Activated CD8-positive, alpha-beta memory T cell treated with anti-CD3 and anti-CD28 coated beads, Interleukin-2, amount 50 U/mL, for 48 hours (primary cell): Measurements from ENCODE around the gene SYNPO2L.
"Not testable (repeated sequence)": the region's sequence is repeated elsewhere in the genome, so short reads cannot be mapped to it uniquely, and the experiment has no call there.

Experiments
- DNase-seq: peaks from one replicate; pipeline ENCODE4 v3.0.0-alpha.2; 2020

SYNPO2L gene, protein sequence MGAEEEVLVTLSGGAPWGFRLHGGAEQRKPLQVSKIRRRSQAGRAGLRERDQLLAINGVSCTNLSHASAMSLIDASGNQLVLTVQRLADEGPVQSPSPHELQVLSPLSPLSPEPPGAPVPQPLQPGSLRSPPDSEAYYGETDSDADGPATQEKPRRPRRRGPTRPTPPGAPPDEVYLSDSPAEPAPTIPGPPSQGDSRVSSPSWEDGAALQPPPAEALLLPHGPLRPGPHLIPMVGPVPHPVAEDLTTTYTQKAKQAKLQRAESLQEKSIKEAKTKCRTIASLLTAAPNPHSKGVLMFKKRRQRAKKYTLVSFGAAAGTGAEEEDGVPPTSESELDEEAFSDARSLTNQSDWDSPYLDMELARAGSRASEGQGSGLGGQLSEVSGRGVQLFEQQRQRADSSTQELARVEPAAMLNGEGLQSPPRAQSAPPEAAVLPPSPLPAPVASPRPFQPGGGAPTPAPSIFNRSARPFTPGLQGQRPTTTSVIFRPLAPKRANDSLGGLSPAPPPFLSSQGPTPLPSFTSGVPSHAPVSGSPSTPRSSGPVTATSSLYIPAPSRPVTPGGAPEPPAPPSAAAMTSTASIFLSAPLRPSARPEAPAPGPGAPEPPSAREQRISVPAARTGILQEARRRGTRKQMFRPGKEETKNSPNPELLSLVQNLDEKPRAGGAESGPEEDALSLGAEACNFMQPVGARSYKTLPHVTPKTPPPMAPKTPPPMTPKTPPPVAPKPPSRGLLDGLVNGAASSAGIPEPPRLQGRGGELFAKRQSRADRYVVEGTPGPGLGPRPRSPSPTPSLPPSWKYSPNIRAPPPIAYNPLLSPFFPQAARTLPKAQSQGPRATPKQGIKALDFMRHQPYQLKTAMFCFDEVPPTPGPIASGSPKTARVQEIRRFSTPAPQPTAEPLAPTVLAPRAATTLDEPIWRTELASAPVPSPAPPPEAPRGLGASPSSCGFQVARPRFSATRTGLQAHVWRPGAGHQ

DNA sequence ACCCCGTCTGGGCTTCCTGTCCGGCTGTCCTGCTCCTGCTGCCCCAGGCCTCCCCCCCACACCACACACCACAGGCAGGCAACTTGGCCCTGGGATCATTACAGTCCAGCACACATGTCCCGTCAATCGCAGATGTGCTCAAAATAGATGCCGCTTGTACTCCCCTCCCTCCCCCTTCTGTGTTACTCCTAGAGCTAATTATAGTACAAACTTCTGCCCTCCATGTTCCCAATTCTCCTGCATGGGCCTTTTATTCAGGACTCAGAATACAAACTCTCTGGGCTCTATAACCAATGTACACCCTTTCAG lies at the start of gene SYNPO2L:
TSS of gene SYNPO2L (minus strand) at position 40 of the 309 bp plus-strand sequence. CDS start 107 bp downstream, outside the sequence.
- no peak for DNase-seq

DNA sequence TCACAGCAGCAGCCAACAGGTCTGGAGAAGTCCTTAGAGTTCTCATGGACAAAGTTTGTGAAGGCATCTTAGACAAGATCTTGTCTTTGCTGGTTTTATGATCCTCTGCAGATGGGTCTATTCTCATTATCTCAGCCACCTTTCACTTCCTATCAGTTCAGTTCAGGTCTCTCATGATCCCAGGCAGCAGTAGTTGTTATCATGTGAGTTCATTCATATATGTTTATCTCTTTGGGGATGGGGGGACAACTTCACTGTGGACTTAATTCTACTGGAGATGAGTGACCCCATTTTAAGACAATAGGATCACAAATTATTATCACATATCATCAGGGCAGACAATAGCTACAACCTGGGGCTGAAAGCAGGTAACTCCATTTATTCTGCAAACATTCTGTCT lies 48.1 kb upstream of the SYNPO2L start:
- not testable (repeated sequence) for DNase-seq

DNA sequence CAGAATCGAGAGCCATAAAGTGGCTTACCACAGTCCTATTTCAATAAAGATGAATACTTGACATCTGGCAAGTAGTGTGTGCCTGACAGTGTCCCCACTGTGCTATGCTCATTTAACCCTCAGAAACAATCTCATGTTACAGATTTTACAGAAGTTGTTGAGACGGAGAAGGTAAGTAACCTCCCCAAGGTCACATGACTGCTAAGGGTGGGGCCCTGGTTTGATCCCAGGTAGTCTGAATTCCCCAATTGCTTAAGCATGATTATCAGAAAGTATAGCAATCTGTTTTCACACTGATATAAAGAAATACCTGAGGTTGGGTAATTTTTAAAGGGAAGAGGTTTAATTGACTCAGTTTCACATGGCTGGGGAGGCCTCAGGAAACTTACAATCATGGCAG lies 43.0 kb upstream of the SYNPO2L start:
- not testable (repeated sequence) for DNase-seq

- DNase-seq = not testable (repeated sequence)
These were observed 41.9 kb upstream of the SYNPO2L start, which contains the start of gene AGAP5 for GRCh38 chr10:73697675-73698159. Gene AGAP5 (minus strand): TSS chr10:73698109. CDS start chr10:73697755, 354 bp downstream.

DNA sequence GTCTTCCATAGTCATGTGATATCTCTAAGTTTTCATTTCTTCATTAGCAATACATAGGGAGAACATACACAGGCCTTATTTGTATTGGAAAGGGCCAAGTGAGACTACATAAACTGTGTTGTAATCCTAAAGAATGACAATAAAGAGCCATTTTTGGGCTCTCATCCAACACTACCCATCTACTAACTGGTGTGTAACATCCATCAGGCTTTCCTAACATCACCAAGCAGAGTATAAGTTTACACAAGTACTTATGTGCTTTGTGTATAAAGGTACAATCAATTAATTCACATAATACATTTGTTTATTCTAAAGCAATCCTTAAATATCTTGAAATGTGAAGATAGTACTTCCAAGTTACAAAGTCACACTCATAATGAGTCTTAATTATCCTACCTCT lies 39.5 kb upstream of the SYNPO2L start:
- DNase-seq = not testable (repeated sequence)

- not testable (repeated sequence) for DNase-seq
These were observed 34.9 kb upstream of the SYNPO2L start for GRCh38 chr10:73690755-73691154.

DNA sequence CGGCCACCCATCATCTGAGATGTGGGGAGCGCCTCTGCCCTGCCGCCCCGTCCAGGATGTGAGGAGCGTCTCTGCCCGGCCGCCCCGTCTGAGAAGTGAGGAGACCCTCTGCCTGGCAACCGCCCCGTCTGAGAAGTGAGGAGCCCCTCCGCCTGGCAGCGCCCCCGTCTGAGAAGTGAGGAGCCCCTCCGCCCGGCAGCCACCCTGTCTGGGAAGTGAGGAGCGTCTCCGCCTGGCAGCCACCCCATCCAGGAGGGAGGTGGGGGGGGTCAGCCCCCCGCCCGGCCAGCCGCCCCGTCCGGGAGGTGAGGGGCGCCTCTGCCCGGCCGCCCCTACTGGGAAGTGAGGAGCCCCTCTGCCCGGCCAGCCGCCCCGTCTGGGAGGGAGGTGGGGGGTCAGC lies 33.8 kb upstream of the SYNPO2L start:
- not testable (repeated sequence) for DNase-seq

DNA sequence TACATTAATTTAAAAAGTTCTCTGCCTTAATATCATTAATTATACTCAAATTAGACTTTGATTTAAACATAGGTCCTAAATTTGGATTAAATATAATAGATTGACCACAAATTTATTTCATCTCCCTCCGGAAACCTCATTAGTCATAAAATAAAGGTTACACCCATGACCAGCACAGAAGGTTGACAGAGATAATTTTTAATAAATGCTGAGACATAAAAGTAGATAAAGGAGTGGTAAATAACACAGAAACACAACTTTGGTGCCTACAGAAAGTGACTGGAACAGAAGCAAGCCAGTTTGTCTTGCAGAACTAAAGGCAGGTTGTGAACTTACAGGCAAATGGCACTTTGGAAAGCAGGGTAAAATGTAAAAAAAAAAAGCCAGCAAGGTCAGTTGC lies 31.8 kb upstream of the SYNPO2L start:
- not testable (repeated sequence) for DNase-seq

DNA sequence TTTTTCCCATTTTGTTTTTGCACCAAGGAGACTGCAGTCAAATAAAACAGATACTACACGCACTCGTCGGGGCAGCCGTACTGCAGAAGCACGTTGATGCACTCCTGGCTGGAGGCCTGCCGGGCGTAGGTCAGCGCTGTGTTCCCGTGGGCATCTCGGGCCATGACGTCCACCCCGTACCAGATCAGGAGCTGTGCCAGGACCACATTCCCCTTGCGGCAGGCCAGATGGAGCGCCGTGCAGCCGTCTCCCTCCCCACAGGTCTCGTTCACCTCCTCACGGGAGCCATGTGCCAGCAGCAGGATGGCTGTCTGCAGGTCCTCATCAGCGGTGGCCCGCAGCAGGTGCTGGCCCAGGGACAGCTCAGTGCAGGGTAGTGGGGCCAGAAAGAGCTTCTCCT lies 18.7 kb upstream of the SYNPO2L start:
- not testable (repeated sequence) for DNase-seq

GRCh38 chr10:73668378-73668777 lies 12.5 kb upstream of the SYNPO2L start:
- DNase-seq = not testable (repeated sequence)

GRCh38 chr10:73666153-73666809 lies 10.5 kb upstream of the SYNPO2L start:
- not testable (repeated sequence) for DNase-seq

DNA sequence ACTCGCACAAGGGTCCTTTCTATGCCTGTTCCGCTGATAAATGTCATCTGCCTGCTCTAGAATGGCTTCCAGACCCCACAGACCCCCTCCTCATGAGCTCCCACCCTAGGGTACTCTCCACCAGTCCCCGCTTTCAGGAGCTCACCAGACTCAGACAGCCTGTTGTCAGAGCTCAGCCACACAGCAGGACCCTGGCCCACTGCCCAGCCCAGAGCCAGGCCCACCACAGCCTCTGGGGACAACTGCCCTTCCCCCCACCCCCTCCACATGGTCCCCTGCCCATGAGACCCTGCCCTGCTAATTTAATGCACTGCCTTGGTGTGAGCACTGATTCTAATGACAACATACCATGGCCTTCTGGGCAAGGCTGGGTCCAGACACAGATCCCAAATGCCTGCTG lies 9.8 kb upstream of the SYNPO2L start:
- DNase-seq = not testable (repeated sequence)

GRCh38 chr10:73664156-73665040 lies 8.6 kb upstream of the SYNPO2L start:
- not testable (repeated sequence) for DNase-seq

DNA sequence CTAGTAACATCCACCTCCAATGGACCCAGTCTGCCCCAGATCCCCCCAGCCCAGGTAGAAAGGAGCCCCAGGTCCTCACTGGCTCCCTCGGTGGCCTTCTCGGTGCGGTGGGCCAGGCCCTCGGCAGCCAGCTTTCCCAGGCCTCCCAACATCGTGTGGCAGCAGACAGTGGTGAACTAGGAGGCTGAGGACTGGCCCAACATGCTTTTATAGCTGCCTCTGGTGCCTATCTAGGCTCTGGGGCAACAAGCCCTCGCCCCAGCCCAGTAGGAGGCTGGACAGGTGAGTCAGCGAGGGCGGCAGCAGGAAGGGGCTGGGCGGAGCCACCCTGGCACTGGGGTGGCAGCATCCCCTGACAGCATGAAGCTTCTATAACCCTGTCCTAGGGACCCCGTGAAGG lies 7.8 kb upstream of the SYNPO2L start:
- not testable (repeated sequence) for DNase-seq

DNA sequence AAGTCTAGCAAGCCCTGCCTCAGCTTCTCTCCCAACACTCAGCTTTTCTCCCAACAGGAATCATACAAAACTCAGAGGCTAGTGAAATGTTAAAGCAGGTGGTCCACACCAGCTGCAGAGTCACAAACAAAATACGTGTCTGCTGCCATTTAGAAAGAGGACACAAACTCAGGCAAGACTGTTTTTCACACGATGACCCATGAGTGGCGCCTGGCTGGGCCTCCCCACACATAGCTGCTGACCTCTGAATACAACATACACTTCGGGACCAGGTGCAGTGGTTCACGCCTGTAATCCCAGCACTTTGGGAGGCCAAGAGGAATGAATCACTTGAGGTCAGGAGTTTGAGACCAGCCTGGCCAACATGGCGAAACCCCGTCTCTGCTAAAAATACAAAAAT lies 6.9 kb upstream of the SYNPO2L start:
- not testable (repeated sequence) for DNase-seq

DNA sequence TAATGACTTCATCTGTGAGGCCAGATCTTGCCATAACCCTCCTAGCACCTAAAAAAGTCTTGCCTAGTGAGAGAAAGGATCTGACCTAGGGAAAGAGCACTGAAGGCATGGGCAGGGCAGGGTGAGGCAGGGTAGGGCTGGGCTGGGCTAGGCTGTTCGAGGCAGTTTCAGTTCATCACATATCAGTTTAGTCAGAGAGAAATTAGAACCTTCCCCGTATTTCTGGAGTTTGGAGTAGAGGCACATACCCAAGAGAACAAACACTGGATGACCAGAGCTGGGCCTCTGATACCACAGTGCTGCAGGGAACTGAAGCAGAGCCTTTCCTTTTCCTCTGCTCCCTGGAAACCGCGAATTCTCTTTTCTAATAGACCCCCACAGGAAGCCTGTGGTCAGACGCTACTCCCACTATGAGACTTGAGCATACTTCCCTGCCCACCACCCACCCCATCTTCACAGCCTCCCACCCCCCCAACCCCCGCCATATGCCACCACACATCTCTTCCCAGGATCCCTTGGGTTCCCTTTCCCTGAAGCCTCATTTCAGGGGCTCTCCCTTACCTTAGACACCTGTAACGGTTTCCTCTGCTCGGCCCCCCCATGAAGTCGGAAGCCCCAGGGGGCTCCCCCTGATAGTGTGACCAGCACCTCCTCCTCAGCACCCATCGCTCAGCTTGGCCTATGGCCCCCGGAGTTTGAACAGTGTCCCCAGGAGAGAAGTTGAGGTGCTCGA lies 406 bp downstream of the SYNPO2L start:
- no peak for DNase-seq

DNA sequence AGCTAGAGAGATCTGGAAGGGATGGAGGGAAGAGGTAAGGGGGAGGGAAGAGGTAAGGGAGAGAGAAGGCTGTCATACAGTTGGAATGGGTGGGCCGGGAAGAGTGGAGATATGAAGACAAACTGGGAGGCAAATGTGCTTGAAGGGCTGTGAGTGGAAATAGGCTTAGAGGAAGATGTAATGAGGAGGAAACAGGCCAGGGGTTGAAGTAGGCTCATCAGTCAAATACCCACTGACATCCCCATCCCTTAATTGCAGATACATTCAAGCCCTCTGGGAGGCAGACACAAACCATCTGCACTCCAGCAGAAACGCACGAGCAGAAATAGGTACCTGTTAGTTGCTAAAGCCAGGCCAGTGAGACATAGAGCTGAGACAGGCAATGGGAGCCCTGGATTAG lies 2.1 kb downstream of the SYNPO2L start:
- DNase-seq = no peak

- DNase-seq = no peak
These were observed 2.6 kb downstream of the SYNPO2L start for GRCh38 chr10:73653195-73653594.

- DNase-seq = no peak
These were observed 5.1 kb downstream of the SYNPO2L start for GRCh38 chr10:73650537-73651331.

DNA sequence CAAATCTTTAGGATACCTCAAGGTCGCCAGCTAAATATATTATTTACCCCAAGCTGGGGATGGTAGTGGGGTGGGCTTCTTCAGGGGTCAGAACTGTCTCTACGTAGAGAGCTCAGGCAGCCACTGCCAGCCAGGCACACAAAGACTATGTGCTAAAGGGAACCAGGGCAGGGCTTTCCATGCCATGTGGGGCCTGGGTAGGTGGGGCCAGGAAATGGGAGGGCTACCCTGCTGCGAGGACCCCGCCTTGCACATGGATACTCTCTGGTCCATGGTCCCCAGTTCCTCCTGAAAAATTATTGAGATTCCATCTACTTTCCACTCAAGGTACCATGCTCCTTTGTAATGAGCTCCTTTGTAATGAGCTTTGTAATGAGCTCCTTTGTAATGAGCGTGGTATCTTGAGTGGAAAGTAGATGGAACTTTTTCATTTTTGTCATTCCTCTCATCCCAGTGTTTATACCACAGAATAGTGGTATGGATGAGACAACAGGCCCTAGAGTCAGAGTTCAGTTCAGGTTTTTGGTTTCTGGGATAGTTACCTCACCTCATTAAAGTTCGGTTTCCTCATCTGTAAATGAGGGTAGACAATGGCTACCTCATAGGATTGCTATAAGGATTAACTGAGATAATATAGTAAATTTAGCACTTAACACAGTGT lies 5.8 kb downstream of the SYNPO2L start:
- no peak for DNase-seq
